Ishikawa (cell line): ENCODE results near the gene PHF23.

Experiments used
- CEBPB ChIP-seq: IDR thresholded peaks from 2 replicates; pipeline ENCODE4 v1.6.1; 2012
- CREB1 ChIP-seq: IDR thresholded peaks from 2 replicates; pipeline ENCODE4 v1.6.1; 2012; ENCODE audit warnings: low read depth
- EGR1 ChIP-seq: IDR thresholded peaks from 2 replicates; pipeline ENCODE4 v1.6.1; 2012
- EP300 ChIP-seq: IDR thresholded peaks from 2 replicates; pipeline ENCODE4 v1.6.1; 2012; ENCODE audit warnings: borderline replicate concordance
- FOXM1 ChIP-seq: IDR thresholded peaks from 2 replicates; pipeline ENCODE4 v1.6.1; 2012; ENCODE audit warnings: low read depth, borderline replicate concordance
- NFIC ChIP-seq: IDR thresholded peaks from 2 replicates; pipeline ENCODE4 v1.6.1; 2012
- RAD21 ChIP-seq: IDR thresholded peaks from 2 replicates; pipeline ENCODE4 v1.6.1; 2012; ENCODE audit warnings: low read depth
- REST ChIP-seq: IDR thresholded peaks from 2 replicates; pipeline ENCODE4 v1.6.1; 2012; ENCODE audit warnings: low read depth, mild to moderate bottlenecking
- TAF1 ChIP-seq: IDR thresholded peaks from 2 replicates; pipeline ENCODE4 v1.6.1; 2012; ENCODE audit warnings: low read depth, mild to moderate bottlenecking
- TCF12 ChIP-seq: IDR thresholded peaks from 2 replicates; pipeline ENCODE4 v1.6.1; 2012; ENCODE audit warnings: low read depth
- TEAD4 ChIP-seq: IDR thresholded peaks from 2 replicates; pipeline ENCODE4 v1.6.1; 2012
- YY1 ChIP-seq: IDR thresholded peaks from 2 replicates; pipeline ENCODE4 v1.6.1; 2012; ENCODE audit warnings: low read depth
- ZBTB7A ChIP-seq: IDR thresholded peaks from 2 replicates; pipeline ENCODE4 v1.6.1; 2012; ENCODE audit warnings: low read depth
- TF ChIP-seq, protein P1 (sequence below): IDR thresholded peaks from 2 replicates; pipeline ENCODE4 v1.6.1; 2012
- TF ChIP-seq, protein P2 (sequence below): IDR thresholded peaks from 2 replicates; pipeline ENCODE4 v1.6.1; 2012

Gene PHF23

GRCh38 chr17:7191571-7192270 is 47.5 kb downstream of the PHF23 start:
- TF ChIP-seq CEBPB, result no peak
- TF ChIP-seq FOXM1, result no peak
- TF ChIP-seq, protein P1, sequence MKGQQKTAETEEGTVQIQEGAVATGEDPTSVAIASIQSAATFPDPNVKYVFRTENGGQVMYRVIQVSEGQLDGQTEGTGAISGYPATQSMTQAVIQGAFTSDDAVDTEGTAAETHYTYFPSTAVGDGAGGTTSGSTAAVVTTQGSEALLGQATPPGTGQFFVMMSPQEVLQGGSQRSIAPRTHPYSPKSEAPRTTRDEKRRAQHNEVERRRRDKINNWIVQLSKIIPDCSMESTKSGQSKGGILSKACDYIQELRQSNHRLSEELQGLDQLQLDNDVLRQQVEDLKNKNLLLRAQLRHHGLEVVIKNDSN, result peak; percentile 93
- peak; percentile 80 for TF ChIP-seq REST
- no peak for TF ChIP-seq TAF1
- TF ChIP-seq YY1, result peak; percentile 60; the same call in 1 of the 2 replicates
- 0 out of 2 replicates have a peak, but pooled peaks have one; percentile 48 for TF ChIP-seq CREB1
- TF ChIP-seq RAD21, result no peak
- TF ChIP-seq, protein P2, sequence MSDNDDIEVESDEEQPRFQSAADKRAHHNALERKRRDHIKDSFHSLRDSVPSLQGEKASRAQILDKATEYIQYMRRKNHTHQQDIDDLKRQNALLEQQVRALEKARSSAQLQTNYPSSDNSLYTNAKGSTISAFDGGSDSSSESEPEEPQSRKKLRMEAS, result no peak
- no peak for TF ChIP-seq NFIC
- peak; percentile 76 for TF ChIP-seq TEAD4
- TF ChIP-seq ZBTB7A, result no peak
- no peak for TF ChIP-seq EP300
- no peak for TF ChIP-seq TCF12

GRCh38 chr17:7191069-7191468 is 48.2 kb downstream of the PHF23 start:
- TF ChIP-seq CEBPB (no peak), TCF12 (no peak), RAD21 (no peak), NFIC (no peak), REST (no peak), TAF1 (no peak), ZBTB7A (no peak), EP300 (no peak), FOXM1 (no peak), EGR1 (no peak), YY1 (no peak), CREB1 (no peak)
- TF ChIP-seq, protein P2, result no peak

GRCh38 chr17:7190276-7190917 is 48.9 kb downstream of the PHF23 start:
- TF ChIP-seq YY1 (no peak), TAF1 (no peak), TCF12 (no peak), TEAD4 (no peak), RAD21 (no peak), REST (no peak), NFIC (no peak), EGR1 (no peak)

DNA sequence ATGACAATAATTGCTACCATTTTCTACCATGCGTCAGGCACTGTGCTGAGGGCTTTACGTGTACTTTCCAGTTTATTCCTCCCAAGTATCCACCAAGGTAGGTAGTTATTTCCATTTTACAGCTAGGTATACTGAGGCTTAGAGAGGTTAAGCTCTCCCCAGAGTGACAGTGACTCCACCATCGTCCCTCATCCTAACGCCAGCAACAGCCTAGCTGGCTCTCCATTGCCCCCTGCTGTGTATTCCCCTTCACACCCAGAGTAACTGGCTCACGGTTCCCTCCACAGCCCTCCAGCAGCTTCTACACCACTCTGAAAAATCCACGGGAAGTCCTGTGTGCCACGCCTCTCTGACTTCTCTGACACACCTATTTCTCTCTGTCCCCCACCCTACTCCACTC is 53.0 kb downstream of the PHF23 start:
- TF ChIP-seq TEAD4 (no peak), NFIC (no peak), RAD21 (no peak), ZBTB7A (no peak)
